KG1 (cell line): ENCODE measurements around the gene WFS1.

ENCODE experiments used
- DNase-seq: peaks from one replicate; lab custom pipeline; 2025; lab: John Stamatoyannopoulos, UW

WFS1 gene

GRCh38 chr4:6325788-6326290 lies 56.2 kb downstream of the WFS1 start:
- no peak for DNase-seq

DNA sequence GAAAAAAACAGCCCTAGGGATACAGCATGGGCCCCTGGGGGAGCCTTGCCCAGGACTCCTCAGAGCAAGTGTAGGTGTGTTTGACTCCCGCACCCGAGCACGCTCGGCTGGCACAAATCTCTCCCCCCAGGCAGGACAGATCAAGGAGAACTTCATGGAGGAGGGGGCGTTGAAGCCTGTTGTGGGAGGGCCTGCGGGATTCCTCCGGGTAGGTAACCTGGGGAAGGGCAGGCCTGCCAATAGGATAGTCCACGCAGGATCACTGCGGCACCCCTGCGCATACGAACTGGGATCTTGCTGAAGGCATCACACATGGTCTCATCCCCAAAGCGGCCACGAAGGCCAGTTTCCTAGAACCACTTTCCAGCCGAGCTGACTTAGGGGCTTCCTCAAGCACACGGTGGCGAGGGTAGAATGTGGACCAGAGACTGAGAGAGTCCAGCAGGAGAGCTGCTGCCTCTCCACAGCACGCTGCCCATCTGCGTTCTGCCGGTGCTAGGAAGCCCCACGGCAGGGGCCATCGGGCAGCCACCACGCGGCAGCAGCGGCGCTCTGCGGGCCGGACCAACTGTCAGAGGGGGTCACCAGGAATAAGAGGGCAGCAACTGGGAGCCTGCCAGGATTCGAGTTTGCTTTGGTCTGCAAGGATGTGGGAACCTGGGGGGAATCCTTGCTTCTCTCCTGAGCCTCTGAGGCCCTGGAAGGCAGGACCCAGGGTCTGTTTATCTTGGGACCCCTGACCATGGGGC lies 56.8 kb downstream of the WFS1 start:
- no peak for DNase-seq

- peak; percentile 38 for DNase-seq
Observed at GRCh38 chr4:6327220-6327917, 57.7 kb downstream of the WFS1 start.

DNA sequence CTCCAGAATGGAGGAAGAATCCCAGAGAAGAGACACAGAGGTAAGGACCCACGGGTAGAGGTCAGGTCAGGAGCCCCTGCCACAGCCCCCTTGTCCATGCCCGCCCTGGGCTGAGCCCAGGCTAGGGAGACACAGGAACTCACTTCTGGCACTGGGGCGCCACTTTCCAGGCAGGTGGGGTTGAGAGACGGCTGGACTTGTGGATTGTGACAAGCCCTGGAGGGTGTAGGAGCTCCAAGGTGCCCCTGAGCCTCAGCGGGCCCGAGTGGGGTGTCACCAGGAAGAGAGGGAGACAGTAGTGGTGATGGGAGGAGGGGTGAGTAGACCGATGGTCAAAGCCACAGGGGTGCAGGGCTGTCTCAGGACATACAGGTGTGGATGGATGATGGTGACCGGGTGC lies 58.9 kb downstream of the WFS1 start:
- no peak for DNase-seq

DNA sequence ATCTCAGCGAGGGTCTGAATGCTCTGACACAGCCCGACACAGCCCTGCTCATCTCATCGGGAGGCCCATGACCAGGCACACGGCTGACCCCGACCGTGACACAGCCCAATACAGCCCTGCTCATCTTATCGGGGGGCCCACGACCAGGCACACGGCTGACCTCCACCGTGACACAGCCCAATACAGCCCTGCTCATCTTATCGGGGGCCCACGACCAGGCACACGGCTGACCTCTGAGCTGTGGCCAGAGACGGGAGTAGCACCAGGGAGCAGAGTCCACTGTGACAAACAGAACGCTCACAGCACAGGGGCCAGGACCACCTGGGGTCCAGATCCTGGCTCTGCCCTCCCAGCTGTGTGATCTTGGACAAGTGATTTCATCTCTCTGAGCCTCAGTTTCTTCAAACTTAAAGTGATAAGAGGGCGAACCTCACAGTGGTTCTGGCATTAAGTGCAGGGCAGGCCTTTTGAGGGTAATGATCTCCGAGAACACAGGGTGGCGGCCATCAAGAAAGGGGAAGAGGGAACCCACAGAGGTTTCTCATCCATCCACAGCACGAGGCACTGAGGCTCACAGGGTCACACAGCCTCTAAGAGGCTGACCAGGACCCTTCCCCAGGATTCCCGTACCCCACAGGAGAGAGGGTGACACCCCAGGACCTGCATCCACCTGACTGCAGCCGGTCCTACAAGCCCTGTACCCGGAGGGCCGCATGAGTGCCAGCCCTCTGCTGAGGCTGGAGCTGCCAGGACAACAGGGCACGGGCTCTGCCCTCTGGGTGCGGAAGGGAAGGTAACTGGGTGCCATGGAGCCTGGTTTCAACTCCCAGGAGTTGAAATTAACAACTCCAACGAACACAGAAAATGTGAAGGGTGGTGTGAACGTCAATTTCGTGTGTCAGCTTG lies 60.1 kb downstream of the WFS1 start:
- DNase-seq, result no peak

DNA sequence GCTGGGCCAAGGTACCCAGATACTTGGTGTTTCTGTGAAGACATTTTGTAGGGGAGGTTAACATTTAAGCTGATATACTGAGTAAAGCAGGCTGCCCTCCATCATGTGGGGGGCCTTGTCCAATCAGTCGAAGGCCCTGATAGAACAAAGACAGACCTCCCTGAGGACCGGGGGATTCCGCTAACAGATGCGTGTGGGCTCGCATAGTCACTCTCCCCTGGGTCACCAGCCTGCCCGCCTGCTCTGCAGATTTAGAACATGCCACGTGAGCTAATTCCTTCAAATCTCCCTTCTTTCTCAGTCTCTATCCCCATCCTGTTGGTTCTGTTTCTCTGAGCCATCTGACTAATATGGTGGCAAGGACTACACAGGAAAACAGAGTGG lies 60.7 kb downstream of the WFS1 start:
- DNase-seq, result no peak

DNA sequence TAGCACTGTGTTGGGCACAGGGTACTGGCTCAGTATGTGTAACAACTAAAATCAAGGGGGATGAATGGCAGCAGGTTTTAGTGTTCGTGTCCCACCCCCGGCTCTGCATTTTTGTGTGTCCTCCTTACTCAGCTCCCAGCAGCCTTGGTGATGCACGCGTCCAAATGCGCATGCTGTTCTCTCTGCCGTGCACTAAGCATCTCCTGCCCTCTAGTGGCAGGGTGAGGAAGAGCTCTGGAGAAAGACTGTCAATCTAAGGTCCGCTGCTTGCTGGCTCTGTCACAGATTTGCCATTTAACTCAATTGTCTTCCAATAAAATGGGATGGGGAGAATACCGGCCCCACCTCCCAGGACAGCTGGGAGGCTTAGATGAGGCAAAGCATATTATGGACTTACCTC lies 61.4 kb downstream of the WFS1 start:
- DNase-seq, result no peak

GRCh38 chr4:6331468-6331867 lies 61.8 kb downstream of the WFS1 start:
- no peak for DNase-seq

GRCh38 chr4:6332042-6332668 lies 62.5 kb downstream of the WFS1 start:
- DNase-seq, result no peak

- no peak for DNase-seq
Observed at GRCh38 chr4:6332669-6333050, 63.0 kb downstream of the WFS1 start.

- no peak for DNase-seq
Observed at GRCh38 chr4:6333301-6334202, 63.9 kb downstream of the WFS1 start.

DNA sequence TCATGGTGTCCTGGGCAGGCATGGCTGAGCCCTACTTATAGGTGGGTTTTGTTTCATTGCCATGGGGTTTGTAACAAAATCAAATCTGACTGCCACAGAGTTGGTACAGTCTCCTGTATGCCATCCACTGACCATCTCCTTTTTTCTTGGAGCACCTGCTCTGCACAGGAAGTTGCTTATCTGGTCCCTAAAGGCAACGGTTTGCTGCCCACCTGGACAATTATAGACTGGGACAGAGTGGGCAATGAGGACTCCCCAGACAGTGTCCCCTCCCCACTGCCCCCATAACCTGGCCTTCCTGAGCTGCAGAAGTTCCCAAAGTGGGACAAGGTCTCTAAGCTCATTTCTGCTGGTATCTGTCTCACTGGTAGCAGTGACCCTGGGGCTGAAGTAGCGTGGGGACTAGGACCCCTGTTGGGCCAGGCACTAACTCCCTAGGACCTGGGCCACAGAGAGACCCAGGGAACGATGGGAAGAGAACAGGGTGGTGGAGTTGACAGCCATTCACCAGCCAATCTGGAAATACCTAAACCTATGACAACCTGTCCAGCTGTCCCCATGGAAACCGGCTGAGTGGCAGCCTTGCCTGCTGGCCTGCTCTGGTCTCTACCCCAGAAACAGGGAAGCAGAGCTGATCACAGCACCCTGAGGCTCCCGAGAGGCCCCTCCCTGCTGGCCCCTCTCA lies 64.7 kb downstream of the WFS1 start:
- DNase-seq, result no peak

DNA sequence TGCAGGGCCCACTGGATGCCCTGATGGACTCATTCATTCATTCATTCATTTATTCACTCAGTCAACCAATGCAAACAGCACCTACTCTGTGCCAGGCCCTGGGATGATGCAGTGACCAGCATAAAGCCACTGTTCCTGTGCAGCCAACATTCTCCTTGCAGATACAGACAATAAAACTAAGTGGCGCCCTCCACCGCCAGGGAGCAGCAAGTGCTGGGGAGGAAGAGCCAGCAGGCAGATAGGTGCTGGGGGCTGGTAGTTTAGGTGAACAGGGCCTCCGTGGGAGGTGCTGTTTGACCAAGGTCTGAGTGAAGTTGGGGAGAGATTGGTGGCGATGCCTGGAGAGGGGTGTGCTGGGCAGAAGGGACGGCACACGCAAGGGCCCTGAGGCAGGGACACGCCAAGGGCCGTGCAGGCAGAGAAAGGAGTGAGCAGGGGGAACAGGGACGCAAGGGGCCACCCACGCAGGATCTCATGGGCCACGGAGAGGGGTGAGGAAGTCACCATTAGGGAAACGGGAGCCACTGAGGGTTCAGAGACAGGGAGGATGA lies 65.5 kb downstream of the WFS1 start:
- no peak for DNase-seq

- no peak for DNase-seq
Observed at GRCh38 chr4:6336166-6336565, 66.5 kb downstream of the WFS1 start.

DNA sequence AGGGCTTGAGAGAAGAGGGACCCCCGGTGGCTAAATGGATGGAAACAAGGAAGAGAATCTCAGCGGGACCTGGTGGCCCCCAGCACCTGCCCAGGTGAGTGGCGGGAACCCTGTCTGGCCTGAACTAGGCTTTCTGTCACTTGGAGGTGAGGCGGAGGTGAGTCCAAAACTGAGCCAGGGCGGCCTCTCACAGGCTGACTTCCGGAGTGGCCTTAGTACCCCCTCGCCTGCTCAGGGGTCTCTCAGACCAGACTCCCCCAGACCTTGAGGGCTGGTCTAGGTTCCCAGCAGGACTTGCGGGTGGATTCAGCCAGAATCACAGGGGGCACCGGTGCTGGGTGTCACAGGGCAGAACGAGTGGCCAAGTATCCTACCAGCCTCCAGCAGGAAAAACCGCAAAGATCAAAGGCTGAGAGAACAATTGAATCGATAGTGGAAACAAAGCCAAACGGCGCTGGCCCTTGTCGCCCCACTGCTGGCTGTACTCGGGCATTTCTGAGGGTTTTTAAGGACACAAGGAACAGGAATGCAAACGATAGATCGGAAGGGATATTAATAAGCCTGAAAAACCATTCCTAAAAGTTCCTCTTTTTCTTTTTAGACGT lies 67.8 kb downstream of the WFS1 start:
- DNase-seq, result no peak

DNA sequence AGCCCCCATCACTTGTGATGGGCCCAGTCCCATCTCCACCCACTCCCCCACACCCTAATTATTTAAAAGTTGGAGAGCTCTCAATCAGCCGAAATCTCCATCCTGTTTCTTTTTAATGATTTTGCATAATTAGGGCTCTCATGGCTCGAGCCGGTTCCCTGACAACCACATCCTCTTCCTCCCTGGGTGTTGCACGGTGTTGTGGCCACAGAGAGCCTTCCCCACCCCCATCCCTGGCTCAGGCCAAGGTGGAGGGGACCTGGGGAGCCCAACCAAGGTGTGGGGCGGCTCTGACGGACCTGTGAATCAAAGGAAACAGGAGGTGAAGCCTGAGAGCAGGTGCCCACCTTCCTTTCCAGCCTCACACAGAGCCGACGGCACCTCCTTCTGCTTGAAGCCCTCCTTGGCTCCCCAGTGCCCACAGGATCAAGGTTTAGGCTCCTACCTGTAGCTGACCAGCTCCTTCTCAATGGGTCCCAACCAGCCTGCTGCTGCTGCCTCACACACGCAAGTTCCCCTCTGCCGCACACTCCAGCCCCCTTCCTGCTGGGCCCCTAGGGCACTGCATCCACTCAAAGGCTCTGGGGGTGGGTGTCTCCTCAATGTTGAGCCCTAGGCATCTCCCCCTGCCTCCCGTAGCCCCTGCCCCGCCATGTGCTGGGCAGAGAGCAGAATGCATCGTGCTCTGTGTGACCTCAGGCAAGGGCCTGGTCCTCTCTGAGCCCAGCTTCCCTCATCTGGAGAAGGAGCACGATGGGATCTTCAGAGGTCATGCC lies 68.7 kb downstream of the WFS1 start:
- no peak for DNase-seq

- no peak for DNase-seq
Observed at GRCh38 chr4:6338951-6339817, 69.5 kb downstream of the WFS1 start.
